Measurements from ENCODE around the gene OTUB1. TPM values are rescaled to one million over a fixed set of nuclear protein-coding genes. Genes with fewer than 3 reads are reported as not detected.
A peak's percentile ranks its signal among the peaks of the same experiment; 100 is the strongest.

OTUB1 gene
- total and polyA plus RNA-seq, 9 of the 15 experiments (the other 6 are each of a cell fraction or from before 2014, with no cell fraction given), result 29.5 to 134 (median 66.1) TPM

GRCh38 chr11:63974259-63975143 lies 11.7 kb upstream of the OTUB1 start, which contains the start of gene COX8A (continued):
- TF ChIP-seq ZBTB5 (IDR thresholded peaks at IDR 0.05), result no peak
- peak; percentile 45 for TF ChIP-seq SP2 (IDR thresholded peaks at IDR 0.05; ENCODE audit: extremely low read depth, low read depth, low read length, poor library complexity, severe bottlenecking)
- TF ChIP-seq U2AF2 (optimal IDR thresholded peaks at IDR 0.05; ENCODE audit: low read depth, low read length), result no peak
- peak; percentile 90 for TF ChIP-seq POLR2AphosphoS5 (IDR thresholded peaks at IDR 0.05; ENCODE audit: control insufficient read depth, insufficient read depth, low read depth, low read length)
- TF ChIP-seq THRAP3 (IDR thresholded peaks at IDR 0.05; ENCODE audit: borderline replicate concordance), result no peak
- no peak for TF ChIP-seq KHSRP (IDR thresholded peaks at IDR 0.05)
- no peak for TF ChIP-seq LARP7 (IDR thresholded peaks at IDR 0.05)
- TF ChIP-seq MYNN (IDR thresholded peaks at IDR 0.05), result 0 out of 2 replicates have a peak, but pooled peaks have one; percentile 38
- no peak for TF ChIP-seq MYNN (CRISPR knock-in tag; IDR thresholded peaks at IDR 0.05)
- peak in 1 of 2 experiments; percentile 65 for TF ChIP-seq AFF1 (IDR thresholded peaks at IDR 0.05; ENCODE audit: low read depth in 1 of 2, partially characterized antibody in 2 of 2)
- TF ChIP-seq KDM2B (CRISPR knock-in tag; IDR thresholded peaks at IDR 0.05), result no peak
- peak in 1 of 2 experiments; percentile 68; a peak in 2 of 4 replicates for TF ChIP-seq SRF (CRISPR knock-in tag; IDR thresholded peaks at IDR 0.05)
- TF ChIP-seq ZNF707 (CRISPR knock-in tag; conservative IDR thresholded peaks at IDR 0.05), result no peak
- TF ChIP-seq TSC22D4 (tag; IDR thresholded peaks at IDR 0.05), result no peak
- TF ChIP-seq BRD9 (IDR thresholded peaks at IDR 0.05; ENCODE audit: low read depth, partially characterized antibody), result peak; percentile 58
- no peak for TF ChIP-seq MCM3 (IDR thresholded peaks at IDR 0.05)
- no peak for TF ChIP-seq ZNF764 (CRISPR knock-in tag; IDR thresholded peaks at IDR 0.05; ENCODE audit: low read depth)
- TF ChIP-seq ZNF75A (CRISPR knock-in tag; IDR thresholded peaks at IDR 0.05), result no peak
- 0 out of 2 replicates have a peak, but pooled peaks have one; percentile 62 for TF ChIP-seq ZBED1 (IDR thresholded peaks at IDR 0.05)
- peak; percentile 98 for TF ChIP-seq RBFOX2 (IDR thresholded peaks at IDR 0.05; ENCODE audit: low read depth, low read length)
- TF ChIP-seq ZBTB9 (CRISPR knock-in tag; IDR thresholded peaks at IDR 0.05), result peak; percentile 83

All from K562 (cell line).